Type B pancreatic cell (in vitro differentiated cells): ENCODE results near the gene SLC66A3. TPM values are rescaled to one million over a fixed set of nuclear protein-coding genes. Genes with fewer than 3 reads are reported as not detected.
A peak's percentile ranks its signal among the peaks of the same experiment; 100 is the strongest.

Experiments used
- DNase-seq: peaks from one replicate; pipeline ENCODE4 v3.0.0; 2021; ENCODE audit warnings: mixed read lengths; ENCODE audit not compliant: unreplicated experiment; ENCODE audit errors: extremely low spot score
- H3K27ac Mint-ChIP-seq: 2 replicates; pipeline ENCODE4 v1.8.0; 2021; ENCODE audit warnings: mild to moderate bottlenecking, mixed read lengths
- H3K27me3 Mint-ChIP-seq: 2 replicates; pipeline ENCODE4 v1.8.0; 2021; ENCODE audit warnings: mixed read lengths
- H3K36me3 Mint-ChIP-seq: 2 replicates; pipeline ENCODE4 v1.8.0; 2021; ENCODE audit warnings: mixed read lengths
- H3K4me1 Mint-ChIP-seq: one replicate; pipeline ENCODE4 v1.8.0; 2021; ENCODE audit warnings: mixed read lengths; ENCODE audit not compliant: unreplicated experiment
- H3K4me3 Mint-ChIP-seq: 2 replicates; pipeline ENCODE4 v1.8.0; 2021; ENCODE audit warnings: mild to moderate bottlenecking, mixed read lengths
- H3K9me3 Mint-ChIP-seq: 2 replicates; pipeline ENCODE4 v1.8.0; 2021; ENCODE audit warnings: mixed read lengths
- CTCF ChIP-seq: fragments of 200-600 bp; sonication (generic); conservative IDR thresholded peaks from 2 replicates; pipeline ENCODE4 v1.5.0; 2021; ENCODE audit warnings: antibody characterized with exemption, mild to moderate bottlenecking
- long read RNA-seq: library from polyadenylated mRNA; unstranded; transcript quantifications from one replicate; pipeline ENCODE4 v2.0.0, GENCODE V29; 2020
- total RNA-seq: library from RNA; stranded (reverse); gene quantifications from 2 replicates; pipeline ENCODE4 v1.2.1, GENCODE V29; 2021; ENCODE audit warnings: low replicate concordance

Gene SLC66A3
- 6.3 and 6.5 TPM in 2 replicates for total RNA-seq
- long read RNA-seq, transcript PQLC3-201 (7 exons, 1,830 nt), result major isoform, 43 of 61 reads
- long read RNA-seq, transcript PQLC3-204 (6 exons, 1,784 nt), result minor isoform, 12 of 61 reads
- long read RNA-seq, partial matches to known transcripts, result 2 of 61 reads
- long read RNA-seq, other reads (novel, unspliced or antisense), result 1 of 61 reads

GRCh38 chr2:11155381-11156035 lies at the start of gene SLC66A3:
TSS of gene SLC66A3 (plus strand) at chr2:11155467. CDS start at chr2:11155547, 80 bp downstream.
- Mint-ChIP-seq H3K4me3 (peak within 1 kb of the TSS; percentile 79), H3K36me3 (no peaks in the 10 kb centered on the region), H3K9me3 (no peaks in the 10 kb centered on the region), H3K4me1 (peaks cover 10% of the 10 kb centered on the region), H3K27ac (peak within 1 kb of the TSS; percentile 71), H3K27me3 (peaks cover 18% of the 10 kb centered on the region)
- peak; percentile 26 for TF ChIP-seq CTCF
- no peak for DNase-seq

- no peak for TF ChIP-seq CTCF
- Mint-ChIP-seq H3K4me3 (no peak overlapping the region), H3K27ac (no peak overlapping the region), H3K9me3 (no peaks in the 10 kb centered on the region), H3K4me1 (no peaks in the 10 kb centered on the region), H3K27me3 (peaks cover 18% of the 10 kb centered on the region), H3K36me3 (no peaks in the 10 kb centered on the region)
- DNase-seq, result no peak
Observed at GRCh38 chr2:11109002-11109401, 46.3 kb upstream of the SLC66A3 start.

GRCh38 chr2:11112870-11113428 lies 42.3 kb upstream of the SLC66A3 start:
- Mint-ChIP-seq H3K36me3 (no peaks in the 10 kb centered on the region), H3K27ac (no peak overlapping the region), H3K9me3 (no peaks in the 10 kb centered on the region), H3K4me1 (no peaks in the 10 kb centered on the region), H3K27me3 (peaks cover 23% of the 10 kb centered on the region), H3K4me3 (no peak overlapping the region)
- DNase-seq, result no peak
- no peak for TF ChIP-seq CTCF

GRCh38 chr2:11117776-11118175 lies 37.5 kb upstream of the SLC66A3 start:
- no peaks in the 10 kb centered on the region for H3K4me1 Mint-ChIP-seq
- H3K27me3 Mint-ChIP-seq, result peaks cover 19% of the 10 kb centered on the region
- no peak overlapping the region for H3K4me3 Mint-ChIP-seq
- no peaks in the 10 kb centered on the region for H3K36me3 Mint-ChIP-seq
- H3K27ac Mint-ChIP-seq, result no peak overlapping the region
- no peak for DNase-seq
- TF ChIP-seq CTCF, result no peak
- H3K9me3 Mint-ChIP-seq, result no peaks in the 10 kb centered on the region

GRCh38 chr2:11118761-11119160 lies 36.5 kb upstream of the SLC66A3 start:
- Mint-ChIP-seq H3K36me3 (no peaks in the 10 kb centered on the region), H3K4me1 (no peaks in the 10 kb centered on the region), H3K27ac (no peak overlapping the region), H3K9me3 (no peaks in the 10 kb centered on the region), H3K27me3 (peaks cover 16% of the 10 kb centered on the region), H3K4me3 (no peak overlapping the region)
- TF ChIP-seq CTCF, result no peak
- DNase-seq, result no peak
